ENCODE measurements around the gene CGRRF1.

DNA sequence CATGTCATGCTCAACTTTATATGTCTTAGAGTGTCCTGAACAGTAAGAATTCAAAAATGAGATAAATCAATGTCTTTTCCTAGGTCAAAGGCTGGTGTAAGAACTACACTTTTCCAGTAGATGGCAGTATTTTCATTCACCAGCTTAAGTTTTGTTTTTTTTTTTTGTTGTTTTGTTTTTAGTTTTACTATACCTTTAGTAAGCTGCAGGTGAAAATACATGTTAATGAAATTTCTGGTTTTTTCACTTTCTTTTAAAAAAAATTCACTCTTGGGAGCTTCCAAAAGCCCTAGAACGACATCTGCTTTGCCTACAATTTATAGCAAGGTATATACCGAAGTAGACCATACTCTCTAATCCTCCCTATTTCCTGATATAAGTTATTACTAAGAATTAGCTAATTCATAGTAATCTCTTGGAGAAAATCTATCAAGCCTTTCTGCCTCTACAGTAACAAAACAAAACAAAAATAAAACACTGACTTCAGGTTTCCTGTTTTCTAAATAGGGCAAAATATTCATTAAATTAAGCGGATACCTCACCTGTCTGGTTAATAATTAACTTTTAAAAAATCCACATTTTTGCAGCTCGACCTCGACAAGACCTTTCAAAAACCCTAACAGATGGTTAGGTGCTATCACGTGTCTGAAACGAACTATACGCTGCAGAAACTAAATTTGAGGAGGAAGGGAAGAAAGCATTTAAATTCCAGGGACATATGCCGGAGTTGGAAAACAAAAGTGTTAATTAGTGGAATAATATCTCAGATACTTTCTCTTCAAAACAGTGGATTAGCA is 54.6 kb downstream of the CGRRF1 start:
- TF ChIP-seq, protein P1, sequence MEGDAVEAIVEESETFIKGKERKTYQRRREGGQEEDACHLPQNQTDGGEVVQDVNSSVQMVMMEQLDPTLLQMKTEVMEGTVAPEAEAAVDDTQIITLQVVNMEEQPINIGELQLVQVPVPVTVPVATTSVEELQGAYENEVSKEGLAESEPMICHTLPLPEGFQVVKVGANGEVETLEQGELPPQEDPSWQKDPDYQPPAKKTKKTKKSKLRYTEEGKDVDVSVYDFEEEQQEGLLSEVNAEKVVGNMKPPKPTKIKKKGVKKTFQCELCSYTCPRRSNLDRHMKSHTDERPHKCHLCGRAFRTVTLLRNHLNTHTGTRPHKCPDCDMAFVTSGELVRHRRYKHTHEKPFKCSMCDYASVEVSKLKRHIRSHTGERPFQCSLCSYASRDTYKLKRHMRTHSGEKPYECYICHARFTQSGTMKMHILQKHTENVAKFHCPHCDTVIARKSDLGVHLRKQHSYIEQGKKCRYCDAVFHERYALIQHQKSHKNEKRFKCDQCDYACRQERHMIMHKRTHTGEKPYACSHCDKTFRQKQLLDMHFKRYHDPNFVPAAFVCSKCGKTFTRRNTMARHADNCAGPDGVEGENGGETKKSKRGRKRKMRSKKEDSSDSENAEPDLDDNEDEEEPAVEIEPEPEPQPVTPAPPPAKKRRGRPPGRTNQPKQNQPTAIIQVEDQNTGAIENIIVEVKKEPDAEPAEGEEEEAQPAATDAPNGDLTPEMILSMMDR (IDR thresholded peaks at IDR 0.05): peak; percentile 89
- TF ChIP-seq ZFX (IDR thresholded peaks at IDR 0.05; ENCODE audit: borderline replicate concordance): no peak
